GM23338 (cell line): ENCODE measurements around the gene FCHSD2. TPM values are rescaled to one million over a fixed set of nuclear protein-coding genes. Genes with fewer than 3 reads are reported as not detected.

Source experiments
- ATAC-seq: fragments of 200-7000 bp; cut with Tn5 transposase; 3 replicates; pipeline ENCODE4 v1.9.1; 2020
- DNase-seq: peaks from one replicate; pipeline ENCODE4 v3.0.0-alpha.2; 2015; ENCODE audit warnings: low spot score
- H2AFZ ChIP-seq: fragments of 200-600 bp; sonication (generic); 2 replicates; pipeline ENCODE4 v1.8.0; 2016; ENCODE audit warnings: antibody characterized with exemption, mild to moderate bottlenecking, moderate library complexity
- H3F3A ChIP-seq: fragments of 200-600 bp; sonication (generic); replicated peaks from 2 replicates; pipeline ENCODE4 v1.8.0; 2017; ENCODE audit warnings: antibody characterized with exemption, mixed run types, low read depth
- H3K27ac ChIP-seq: fragments of 200-600 bp; sonication (generic); 2 replicates; pipeline ENCODE4 v1.6.1; 2016; ENCODE audit warnings: low read depth
- H3K27me3 ChIP-seq: fragments of 200-600 bp; sonication (generic); 2 replicates; pipeline ENCODE4 v1.8.0; 2016; ENCODE audit warnings: mild to moderate bottlenecking, mixed run types, moderate library complexity; ENCODE audit not compliant: insufficient read depth
- H3K36me3 ChIP-seq: fragments of 200-600 bp; sonication (generic); 2 replicates; pipeline ENCODE4 v1.8.0; 2016; ENCODE audit warnings: mild to moderate bottlenecking; ENCODE audit not compliant: insufficient read depth
- H3K4me1 ChIP-seq: fragments of 200-600 bp; sonication (generic); 2 replicates; pipeline ENCODE4 v1.8.0; 2016; ENCODE audit warnings: mild to moderate bottlenecking, moderate library complexity; ENCODE audit not compliant: insufficient read depth
- H3K4me2 ChIP-seq: fragments of 200-600 bp; sonication (generic); 2 replicates; pipeline ENCODE4 v1.7.1; 2017; ENCODE audit warnings: mixed run types
- H3K4me3 ChIP-seq: fragments of 200-600 bp; sonication (generic); 2 replicates; pipeline ENCODE4 v1.6.1; 2016; ENCODE audit warnings: mixed run types
- H3K79me2 ChIP-seq: fragments of 200-600 bp; sonication (generic); replicated peaks from 2 replicates; pipeline ENCODE4 v1.8.0; 2017; ENCODE audit warnings: mild to moderate bottlenecking; ENCODE audit not compliant: insufficient read depth
- H3K9me2 ChIP-seq: fragments of 200-600 bp; sonication (generic); 2 replicates; pipeline ENCODE4 v1.8.0; 2017; ENCODE audit not compliant: insufficient read depth
- H4K20me1 ChIP-seq: fragments of 200-600 bp; sonication (generic); replicated peaks from 2 replicates; pipeline ENCODE4 v1.8.0; 2017; ENCODE audit warnings: mild to moderate bottlenecking; ENCODE audit not compliant: insufficient read depth
- H3K27ac Mint-ChIP-seq: 2 replicates; pipeline ENCODE4 v1.8.0; 2020; ENCODE audit warnings: inconsistent platforms, mild to moderate bottlenecking, moderate library complexity, mixed read lengths
- H3K27me3 Mint-ChIP-seq: 3 replicates; pipeline ENCODE4 v1.8.0; 2022; ENCODE audit warnings: low read depth, mild to moderate bottlenecking, moderate library complexity, mixed read lengths, inconsistent platforms; ENCODE audit not compliant: insufficient read depth, poor library complexity
- H3K36me3 Mint-ChIP-seq: 3 replicates; pipeline ENCODE4 v1.8.0; 2021; ENCODE audit warnings: low read depth, mild to moderate bottlenecking, inconsistent platforms, moderate library complexity, mixed read lengths
- H3K4me1 Mint-ChIP-seq: 3 replicates; pipeline ENCODE4 v1.8.0; 2020; ENCODE audit warnings: mild to moderate bottlenecking, inconsistent platforms, mixed read lengths
- H3K4me3 Mint-ChIP-seq: 3 replicates; pipeline ENCODE4 v1.8.0; 2021; ENCODE audit warnings: moderate library complexity, mild to moderate bottlenecking, inconsistent platforms, mixed read lengths
- H3K9me3 Mint-ChIP-seq: 3 replicates; pipeline ENCODE4 v1.8.0; 2020; ENCODE audit warnings: moderate library complexity, mild to moderate bottlenecking, inconsistent platforms, mixed read lengths
- ETS1 ChIP-seq: IDR thresholded peaks from 2 replicates; pipeline ENCODE4 v1.6.1; 2016; ENCODE audit warnings: antibody characterized with exemption
- EZH2 ChIP-seq: fragments of 200-600 bp; sonication (generic); IDR thresholded peaks from one replicate; pipeline ENCODE4 v1.8.0; 2017; ENCODE audit warnings: antibody characterized with exemption, mild to moderate bottlenecking, low read depth; ENCODE audit not compliant: unreplicated experiment
- EZH2phosphoT487 ChIP-seq: fragments of 200-600 bp; sonication (generic); IDR thresholded peaks from one replicate; pipeline ENCODE4 v1.8.1; 2018; ENCODE audit warnings: antibody characterized with exemption; ENCODE audit not compliant: unreplicated experiment
- JUNB ChIP-seq: IDR thresholded peaks from one replicate; pipeline ENCODE4 v1.6.1; 2016; ENCODE audit warnings: antibody characterized with exemption; ENCODE audit not compliant: unreplicated experiment
- NANOG ChIP-seq: IDR thresholded peaks from 2 replicates; pipeline ENCODE4 v1.6.1; 2016; ENCODE audit warnings: antibody characterized with exemption, borderline replicate concordance
- POLR2AphosphoS5 ChIP-seq: IDR thresholded peaks from 2 replicates; pipeline ENCODE4 v1.6.1; 2016; ENCODE audit warnings: antibody characterized with exemption, low read depth
- REST ChIP-seq: IDR thresholded peaks from one replicate; pipeline ENCODE4 v1.6.1; 2018; ENCODE audit warnings: antibody characterized with exemption; ENCODE audit not compliant: unreplicated experiment
- ZNF114 ChIP-seq: fragments of 250-450 bp; sonication (Bioruptor Pico); IDR thresholded peaks from 2 replicates; pipeline ENCODE4 v1.5.0; 2020; ENCODE audit warnings: mild to moderate bottlenecking, moderate library complexity
- ZNF331 ChIP-seq: fragments of 250-450 bp; sonication (Bioruptor Pico); IDR thresholded peaks from 2 replicates; pipeline ENCODE4 v1.5.0; 2020; ENCODE audit warnings: low read depth, mild to moderate bottlenecking, moderate library complexity
- ZNF462 ChIP-seq: fragments of 250-450 bp; sonication (Bioruptor Pico); IDR thresholded peaks from 2 replicates; pipeline ENCODE4 v1.5.0; 2020; ENCODE audit warnings: mild to moderate bottlenecking, moderate library complexity
- polyA plus RNA-seq: library from polyadenylated mRNA; unstranded; fragments of >200 nt; fragmentation: Nextera tagmentation; extraction: Ambion mirVana; gene quantifications from 2 replicates; pipeline ENCODE4 v1.2.1, GENCODE V29; 2016
- total RNA-seq: library from RNA; depleted of rRNA; stranded (reverse); fragments of >200 nt; shearing (Covaris generic); gene quantifications from 2 replicates; pipeline ENCODE4 v1.2.3, GENCODE V29; 2014

The FCHSD2 gene
- total and polyA plus RNA-seq, 2 experiments from 2014 or later: 3.6 to 5.2 TPM

- TF ChIP-seq ZNF462 (CRISPR knock-in tag) (no peak), JUNB (no peak), ZNF114 (no peak)
Measured at GRCh38 chr11:72808331-72808798, 333.8 kb downstream of the FCHSD2 start (continued).

GRCh38 chr11:72807792-72808191 lies 334.3 kb downstream of the FCHSD2 start:
- H3K36me3 Mint-ChIP-seq: peaks cover 18% of the 10 kb centered on the region; the same call in 1 of the 3 replicates
- 0 out of 2 replicates have a peak, but pooled peaks cover 3% of the 10 kb centered on the region for H3K36me3 ChIP-seq
- no peak for ATAC-seq
- peaks cover 9% of the 10 kb centered on the region for H3K4me1 Mint-ChIP-seq
- H3K9me2 ChIP-seq: no peaks in the 10 kb centered on the region
- H2AFZ ChIP-seq: no peak overlapping the region
- no peaks in the 10 kb centered on the region for H3K9me3 Mint-ChIP-seq
- H3K4me1 ChIP-seq: peaks cover 6% of the 10 kb centered on the region; the same call in 1 of the 2 replicates
- no peak overlapping the region for H3K4me2 ChIP-seq
- H3K79me2 ChIP-seq: peaks cover 7% of the 10 kb centered on the region; the same call in 1 of the 2 replicates
- no peak overlapping the region for H3K4me3 ChIP-seq
- no peaks in the 10 kb centered on the region for H3K27me3 ChIP-seq
- no peak overlapping the region for H3K4me3 Mint-ChIP-seq
- no peak for DNase-seq
- H4K20me1 ChIP-seq: no peaks in the 10 kb centered on the region; the same call in 1 of the 2 replicates
- no peak overlapping the region for H3K27ac Mint-ChIP-seq
- peaks cover 5% of the 10 kb centered on the region for H3K27me3 Mint-ChIP-seq
- no peaks in the 10 kb centered on the region for H3F3A ChIP-seq
- no peak overlapping the region for H3K27ac ChIP-seq
- TF ChIP-seq ETS1 (no peak), JUNB (no peak), POLR2AphosphoS5 (no peak), EZH2phosphoT487 (no peak), EZH2 (no peak), NANOG (no peak), REST (no peak), ZNF331 (CRISPR knock-in tag) (no peak)
